SKM-1 treated with dmso at 0.1 percent for 144 hours (cell line): ENCODE data around the gene SV2B.
A peak's percentile ranks its signal among the peaks of the same experiment; 100 is the strongest.

ENCODE experiments used
- DNase-seq: peaks from one replicate; lab custom pipeline; 2025; ENCODE audit not compliant: unreplicated experiment; lab: John Stamatoyannopoulos, UW

SV2B gene

GRCh38 chr15:91348752-91349500 lies 248.9 kb downstream of the SV2B start:
- peak; percentile 62 for DNase-seq
